GM12874 (cell line): ENCODE results near the gene HOXB3.

Source experiments
- CTCF ChIP-seq: IDR thresholded peaks from 2 replicates; pipeline ENCODE4 v1.5.1; 2011; ENCODE audit warnings: low read depth, mild to moderate bottlenecking, control low read depth, low read length, moderate library complexity; ENCODE audit not compliant: insufficient read depth

Gene HOXB3

GRCh38 chr17:48574505-48575065 is 15.5 kb downstream of the HOXB3 start:
- TF ChIP-seq CTCF, result no peak

GRCh38 chr17:48571826-48572417 is 18.1 kb downstream of the HOXB3 start:
- TF ChIP-seq CTCF, result no peak

GRCh38 chr17:48571024-48571818 is 18.8 kb downstream of the HOXB3 start:
- no peak for TF ChIP-seq CTCF

GRCh38 chr17:48570325-48571023 is 19.6 kb downstream of the HOXB3 start:
- TF ChIP-seq CTCF, result no peak

GRCh38 chr17:48569674-48570324 is 20.2 kb downstream of the HOXB3 start:
- no peak for TF ChIP-seq CTCF

- TF ChIP-seq CTCF, result no peak
These were observed 20.8 kb downstream of the HOXB3 start for GRCh38 chr17:48569240-48569582.
